Adrenal gland (tissue), 12 donors: ENCODE data around the gene ANK2. TPM values are rescaled to one million over a fixed set of nuclear protein-coding genes. Genes with fewer than 3 reads are reported as not detected.

ENCODE experiments used
- DNase-seq, 7 donors: peaks; one replicate each; pipeline ENCODE4 v3.0.0-alpha.2; 2019 to 2020
- H3K27ac ChIP-seq, 5 donors: fragments of 200-600 bp; sonication (generic) in 4 of 5; 1 replicate in 3 of 5; 2 replicates in 2 of 5; pipeline versions ENCODE4 v1.5.1 to v1.8.0; 2016 to 2020; ENCODE audit warnings: mild to moderate bottlenecking in 1 of 5
- H3K27me3 ChIP-seq: fragments of 200-600 bp; 2 replicates; pipeline ENCODE4 v1.8.0; 2021
- H3K36me3 ChIP-seq, 2 donors: fragments of 200-600 bp; replicated peaks in 1 of 2; 1 replicate in 1 of 2; 2 replicates in 1 of 2; pipeline versions ENCODE4 v1.5.1 to v1.8.0; 2018 to 2022
- H3K4me1 ChIP-seq, 2 donors: fragments of 200-600 bp; replicated peaks in 1 of 2; 1 replicate in 1 of 2; 2 replicates in 1 of 2; pipeline versions ENCODE4 v1.5.1 to v1.8.0; 2018 to 2021
- H3K4me3 ChIP-seq, 4 donors: fragments of 200-600 bp; sonication (generic) in 3 of 4; one replicate each; pipeline ENCODE4 v1.5.1; 2016 to 2018
- H3K9me3 ChIP-seq, 3 donors: fragments of 200-600 bp; sonication (generic) in 1 of 3; replicated peaks in 1 of 3; 1 replicate in 2 of 3; 2 replicates in 1 of 3; pipeline versions ENCODE4 v1.5.1 to v1.8.0; 2016 to 2021
- POLR2A ChIP-seq, 2 donors: fragments of 450-650 bp; IDR thresholded peaks; one replicate each; pipeline ENCODE4 v1.6.1; 2017; ENCODE audit warnings: antibody characterized with exemption in 2 of 2, mild to moderate bottlenecking in 2 of 2, moderate library complexity in 1 of 2
- WGBS, 4 donors: extraction: QIAGEN DNeasy Blood & Tissue Kit in 2 of 4; methylation state at CpG; one replicate each; pipeline versions ENCODE4 v1.1.5 to v1.1.7; 2013 to 2017; 5-methylcytosine and 5-hydroxymethylcytosine counted together
- intact Hi-C, 2 donors: fragments of 100-400 bp; cut with DNase I; formaldehyde crosslinking; loops; one replicate each; pipeline versions ENCODE4 v1.14.1 to v1.15.0; 2022 to 2023
- polyA plus RNA-seq, 3 donors: library from polyadenylated mRNA; stranded (reverse); fragments of 200-250 nt in 2 of 3; fragments of 350-450 nt in 1 of 3; fragmentation: Illumina TruSeq in 1 of 3; extraction: RNeasy Lipid Tissue Mini Kit (QIAGEN cat#74804) in 1 of 3; gene quantifications; one replicate each; pipeline ENCODE4 v1.2.3, GENCODE V29; 2013 to 2014
- total RNA-seq, 9 donors: library from RNA; depleted of rRNA in 4 of 9; stranded (reverse); fragments of >200 nt in 4 of 9; fragments of 120-200 nt in 1 of 9; fragmentation: NEBNext Ultra II Directional in 1 of 9; extraction: Animal tissue kit (Norgen Biotek cat#: 25700) in 1 of 9; gene quantifications; one replicate each; pipeline versions ENCODE4 v1.1.0 to v1.2.4, GENCODE V29; 2013 to 2023
- TF ChIP-seq, protein P1 (sequence below), 6 experiments: fragments of 450-650 bp in 4 of 6; fragments of 200-600 bp in 2 of 6; sonication (generic) in 1 of 6; IDR thresholded peaks; 1 replicate in 5 of 6; 2 replicates in 1 of 6; pipeline versions ENCODE4 v1.5.1 to v1.8.0; 2016 to 2021; ENCODE audit warnings: antibody characterized with exemption in 6 of 6, mild to moderate bottlenecking in 2 of 6, moderate library complexity in 1 of 6
- donor health status: healthy with polysubstance abuse.
- donor health status: Bipolar disorder and iron deficiency.
- donor health status: DM: yes; HTN: yes; CAD: no.
- donor health status: DM: no; HTN: no; CAD: no.
- donor health status: DM: no; HTN: no; CAD: no.
- donor health status: DM: yes; HTN: yes; CAD: no.

Gene ANK2
- total and polyA plus RNA-seq, 12 donors = 6.5 to 229 (median 56.1) TPM

DNA sequence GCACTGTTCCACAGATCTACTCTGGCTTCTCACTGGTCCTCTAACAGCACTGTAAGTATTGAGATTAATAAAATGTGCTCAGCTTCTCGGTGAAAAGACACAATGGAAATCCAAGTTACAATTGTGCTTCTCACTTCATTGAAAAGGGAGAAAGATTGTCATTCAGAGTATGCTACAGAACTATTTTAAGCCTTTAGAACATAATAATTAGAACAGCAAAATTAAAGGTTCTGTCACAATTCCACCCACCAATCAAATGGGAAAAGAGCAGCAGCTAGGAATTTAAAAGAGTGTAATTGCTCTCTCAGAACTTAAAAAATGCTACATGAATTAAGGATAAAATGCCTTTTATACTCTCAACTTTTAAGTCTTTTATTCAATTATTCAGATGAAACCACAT lies 329.4 kb downstream of the ANK2 start:
- H3K27ac ChIP-seq = no peak overlapping the region
- H3K27me3 ChIP-seq = no peaks in the 10 kb centered on the region
- H3K4me1 ChIP-seq = peaks cover 10 to 14% of the 10 kb centered on the region in 2 donors
- H3K9me3 ChIP-seq = no peaks in the 10 kb centered on the region
- DNase-seq = no peak
- 88 to 100% (median 93%) methylated on average over 1 of the region's 1 CpG for WGBS, 4 donors
- H3K36me3 ChIP-seq = peaks cover 0 to 4% of the 10 kb centered on the region in 2 donors
- H3K4me3 ChIP-seq = no peak overlapping the region
- intact Hi-C loops = no loop called here
- TF ChIP-seq POLR2A (IDR thresholded peaks at IDR 0.05) = no peak
- TF ChIP-seq, protein P1, sequence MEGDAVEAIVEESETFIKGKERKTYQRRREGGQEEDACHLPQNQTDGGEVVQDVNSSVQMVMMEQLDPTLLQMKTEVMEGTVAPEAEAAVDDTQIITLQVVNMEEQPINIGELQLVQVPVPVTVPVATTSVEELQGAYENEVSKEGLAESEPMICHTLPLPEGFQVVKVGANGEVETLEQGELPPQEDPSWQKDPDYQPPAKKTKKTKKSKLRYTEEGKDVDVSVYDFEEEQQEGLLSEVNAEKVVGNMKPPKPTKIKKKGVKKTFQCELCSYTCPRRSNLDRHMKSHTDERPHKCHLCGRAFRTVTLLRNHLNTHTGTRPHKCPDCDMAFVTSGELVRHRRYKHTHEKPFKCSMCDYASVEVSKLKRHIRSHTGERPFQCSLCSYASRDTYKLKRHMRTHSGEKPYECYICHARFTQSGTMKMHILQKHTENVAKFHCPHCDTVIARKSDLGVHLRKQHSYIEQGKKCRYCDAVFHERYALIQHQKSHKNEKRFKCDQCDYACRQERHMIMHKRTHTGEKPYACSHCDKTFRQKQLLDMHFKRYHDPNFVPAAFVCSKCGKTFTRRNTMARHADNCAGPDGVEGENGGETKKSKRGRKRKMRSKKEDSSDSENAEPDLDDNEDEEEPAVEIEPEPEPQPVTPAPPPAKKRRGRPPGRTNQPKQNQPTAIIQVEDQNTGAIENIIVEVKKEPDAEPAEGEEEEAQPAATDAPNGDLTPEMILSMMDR (IDR thresholded peaks at IDR 0.05) = no peak

DNA sequence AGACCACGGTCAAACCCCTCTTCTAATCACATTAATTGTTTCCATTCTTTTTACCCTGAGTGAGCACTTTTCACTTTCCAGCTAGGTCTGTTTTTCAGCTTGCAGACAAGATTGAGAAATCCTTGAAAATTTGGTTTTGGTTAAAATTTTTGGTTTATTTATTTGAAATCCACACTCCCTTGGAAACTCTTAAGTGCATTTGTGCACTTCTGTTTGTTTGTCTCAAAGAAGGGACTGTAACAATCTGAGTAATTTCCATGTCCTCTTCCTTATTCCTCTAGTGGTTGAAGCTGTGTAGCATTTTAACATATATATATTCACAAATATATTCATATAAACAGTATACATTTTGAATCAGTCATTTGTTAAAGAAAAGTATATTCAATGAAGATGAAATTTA lies 333.3 kb downstream of the ANK2 start:
- intact Hi-C loops = no loop called here
- no peaks in the 10 kb centered on the region for H3K36me3 ChIP-seq
- peaks cover 12 to 30% of the 10 kb centered on the region in 2 donors for H3K4me1 ChIP-seq
- DNase-seq = no peak
- H3K4me3 ChIP-seq = no peak overlapping the region
- 83 to 94% (median 86%) methylated on average over 1 of the region's 1 CpG for WGBS, 4 donors
- H3K27ac ChIP-seq = peak overlapping the region in 2 of 5 donors; percentile 1 to 53
- H3K27me3 ChIP-seq = no peaks in the 10 kb centered on the region
- H3K9me3 ChIP-seq = no peaks in the 10 kb centered on the region
- TF ChIP-seq POLR2A (IDR thresholded peaks at IDR 0.05) = no peak
- TF ChIP-seq, protein P1 (IDR thresholded peaks at IDR 0.05) = peak in 1 of 6 experiments; percentile 22

DNA sequence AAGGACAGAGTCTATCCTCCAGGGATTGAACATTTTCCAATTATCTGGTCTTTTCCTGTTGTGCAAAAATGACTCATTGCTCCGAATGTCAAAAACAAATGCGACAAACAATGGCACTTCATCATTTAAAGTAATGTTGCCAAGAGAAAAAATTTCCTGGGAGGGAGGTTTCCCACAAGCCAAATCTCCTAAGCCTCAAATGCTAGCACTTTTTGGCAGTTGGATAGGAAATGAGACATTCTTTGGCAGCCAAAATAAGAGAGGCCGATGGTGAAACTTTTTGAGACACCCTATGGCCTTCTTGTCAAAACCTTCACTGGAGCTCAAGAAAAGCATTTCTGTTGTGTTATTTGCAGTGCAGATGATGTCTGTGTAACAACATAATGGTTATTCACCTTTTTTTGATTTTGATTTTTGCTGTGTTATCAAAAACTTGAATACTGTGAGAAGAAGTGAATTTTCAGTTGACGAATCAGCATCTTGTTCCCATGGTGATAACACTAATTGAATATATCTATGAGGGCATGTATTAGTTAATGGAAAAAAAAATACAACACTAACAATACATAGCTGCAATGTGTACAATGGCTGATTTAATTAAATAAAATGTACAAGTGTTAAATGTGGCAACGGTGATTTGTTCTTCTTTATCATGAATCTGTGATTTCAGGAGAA lies 333.8 kb downstream of the ANK2 start:
- WGBS, 4 donors = 46 to 51% (median 48%) methylated on average over 5 of the region's 5 CpGs
- Histone ChIP-seq H3K36me3 (no peaks in the 10 kb centered on the region), H3K4me3 (no peak overlapping the region), H3K27ac (peak overlapping the region in 3 of 5 donors; percentile 1 to 53 (median 50)), H3K9me3 (no peaks in the 10 kb centered on the region), H3K4me1 (peaks cover 12 to 30% of the 10 kb centered on the region in 2 donors), H3K27me3 (no peaks in the 10 kb centered on the region)
- DNase-seq = peak in 6 of 7 donors; percentile 22 to 58 (median 37)
- TF ChIP-seq, protein P1 (IDR thresholded peaks at IDR 0.05) = no peak
- no peak for TF ChIP-seq POLR2A (IDR thresholded peaks at IDR 0.05)
- intact Hi-C loops = no loop called here

DNA sequence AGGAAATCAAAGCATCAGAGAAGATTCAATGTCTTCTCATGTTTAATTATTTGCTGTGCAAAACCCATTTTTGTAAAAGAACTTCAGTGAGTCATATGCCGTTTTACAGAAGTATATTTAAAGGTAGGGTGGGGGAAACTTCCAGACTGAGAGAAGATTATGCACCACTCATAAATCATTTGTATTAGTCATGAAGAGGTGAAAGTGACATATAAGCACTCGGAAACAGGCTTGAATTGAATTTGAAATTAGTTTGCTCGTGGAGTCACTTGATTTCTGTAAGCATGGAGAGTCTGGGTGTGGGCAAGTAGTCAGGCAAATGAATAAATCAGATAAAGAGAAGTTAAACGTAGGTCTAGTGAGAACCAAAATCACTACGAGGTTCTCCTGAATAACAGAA lies 335.1 kb downstream of the ANK2 start:
- Histone ChIP-seq H3K27ac (peak overlapping the region in 1 of 5 donors; percentile 32), H3K4me3 (no peak overlapping the region), H3K27me3 (no peaks in the 10 kb centered on the region), H3K36me3 (no peaks in the 10 kb centered on the region), H3K4me1 (peaks cover 12 to 30% of the 10 kb centered on the region in 2 donors), H3K9me3 (no peaks in the 10 kb centered on the region)
- intact Hi-C loops = no loop called here
- no peak for DNase-seq
- TF ChIP-seq, protein P1 (IDR thresholded peaks at IDR 0.05) = no peak
- TF ChIP-seq POLR2A (IDR thresholded peaks at IDR 0.05) = no peak
- 10 to 17% (median 17%) methylated on average over 5 of the region's 5 CpGs for WGBS, 4 donors
